CD4-positive, CD25-positive, alpha-beta regulatory T cell (primary cell): Measurements from ENCODE around the gene LIF. TPM values are rescaled to one million over a fixed set of nuclear protein-coding genes. Genes with fewer than 3 reads are reported as not detected.
A peak's percentile ranks its signal among the peaks of the same experiment; 100 is the strongest.

Source experiments
- ATAC-seq, 2 donors: fragments of 150-1000 bp; cut with Tn5 transposase; one replicate each; pipeline ENCODE4 v1.10.0; 2021; ENCODE audit warnings: low read depth in 2 of 2, moderate number of reproducible peaks in 2 of 2, moderate library complexity in 1 of 2
- DNase-seq, 3 donors: peaks; one replicate each; pipeline versions ENCODE4 v3.0.0 to v3.0.0-alpha.2; 2012 to 2022; ENCODE audit warnings: mixed read lengths in 1 of 3
- H3K27ac ChIP-seq: one replicate; pipeline ENCODE4 v1.7.0; 2013; ENCODE audit warnings: mild to moderate bottlenecking, low read length; ENCODE audit not compliant: insufficient read depth, poor library complexity, severe bottlenecking
- H3K27me3 ChIP-seq: one replicate; pipeline ENCODE4 v1.7.0; 2013; ENCODE audit warnings: low read length; ENCODE audit not compliant: control insufficient read depth, insufficient read depth
- H3K36me3 ChIP-seq: one replicate; pipeline ENCODE4 v1.7.0; 2013; ENCODE audit warnings: mild to moderate bottlenecking, low read length, moderate library complexity; ENCODE audit not compliant: control insufficient read depth, insufficient read depth
- H3K4me1 ChIP-seq: 2 replicates; pipeline ENCODE4 v1.7.0; 2013; ENCODE audit warnings: mild to moderate bottlenecking, low read length; ENCODE audit not compliant: insufficient read depth, control insufficient read depth, poor library complexity, severe bottlenecking
- H3K4me3 ChIP-seq: one replicate; pipeline ENCODE4 v1.7.0; 2013; ENCODE audit warnings: low read depth, mild to moderate bottlenecking, low read length, moderate library complexity
- H3K9me3 ChIP-seq, 2 experiments: 1 replicate in 1 of 2; 2 replicates in 1 of 2; pipeline ENCODE4 v1.7.0; 2013; ENCODE audit warnings: low read length in 2 of 2, mild to moderate bottlenecking in 1 of 2, moderate library complexity in 1 of 2; ENCODE audit not compliant: control insufficient read depth in 2 of 2
- H3K27ac Mint-ChIP-seq, 3 donors: one replicate each; pipeline ENCODE4 v1.8.0; 2020 to 2022; ENCODE audit warnings: mild to moderate bottlenecking in 3 of 3, mixed read lengths in 3 of 3, moderate library complexity in 2 of 3
- H3K27me3 Mint-ChIP-seq: one replicate; pipeline ENCODE4 v1.8.0; 2022; ENCODE audit warnings: mild to moderate bottlenecking, mixed read lengths
- H3K36me3 Mint-ChIP-seq: one replicate; pipeline ENCODE4 v1.8.0; 2020; ENCODE audit warnings: mixed read lengths
- H3K4me1 Mint-ChIP-seq, 4 donors: one replicate each; pipeline ENCODE4 v1.8.0; 2020 to 2022; ENCODE audit warnings: mixed read lengths in 4 of 4, mild to moderate bottlenecking in 1 of 4
- H3K4me3 Mint-ChIP-seq, 4 donors: one replicate each; pipeline ENCODE4 v1.8.0; 2020 to 2022; ENCODE audit warnings: mild to moderate bottlenecking in 4 of 4, mixed read lengths in 4 of 4, moderate library complexity in 3 of 4
- H3K9me3 Mint-ChIP-seq, 7 donors: one replicate each; pipeline ENCODE4 v1.8.0; 2020 to 2022; ENCODE audit warnings: mixed read lengths in 7 of 7, mild to moderate bottlenecking in 3 of 7, moderate library complexity in 2 of 7
- polyA plus RNA-seq, 4 donors: library from polyadenylated mRNA; unstranded; fragments of 300-500 nt; fragmentation: Illumina TruSeq; gene quantifications; one replicate each; pipeline ENCODE4 v1.2.3, GENCODE V29; 2021
- total RNA-seq: library from RNA; stranded (reverse); gene quantifications from one replicate; pipeline ENCODE4 v1.2.3, GENCODE V29; 2022

The LIF gene
- total and polyA plus RNA-seq, 5 donors from 2014 or later = 0.96 TPM; not detected in 4

DNA sequence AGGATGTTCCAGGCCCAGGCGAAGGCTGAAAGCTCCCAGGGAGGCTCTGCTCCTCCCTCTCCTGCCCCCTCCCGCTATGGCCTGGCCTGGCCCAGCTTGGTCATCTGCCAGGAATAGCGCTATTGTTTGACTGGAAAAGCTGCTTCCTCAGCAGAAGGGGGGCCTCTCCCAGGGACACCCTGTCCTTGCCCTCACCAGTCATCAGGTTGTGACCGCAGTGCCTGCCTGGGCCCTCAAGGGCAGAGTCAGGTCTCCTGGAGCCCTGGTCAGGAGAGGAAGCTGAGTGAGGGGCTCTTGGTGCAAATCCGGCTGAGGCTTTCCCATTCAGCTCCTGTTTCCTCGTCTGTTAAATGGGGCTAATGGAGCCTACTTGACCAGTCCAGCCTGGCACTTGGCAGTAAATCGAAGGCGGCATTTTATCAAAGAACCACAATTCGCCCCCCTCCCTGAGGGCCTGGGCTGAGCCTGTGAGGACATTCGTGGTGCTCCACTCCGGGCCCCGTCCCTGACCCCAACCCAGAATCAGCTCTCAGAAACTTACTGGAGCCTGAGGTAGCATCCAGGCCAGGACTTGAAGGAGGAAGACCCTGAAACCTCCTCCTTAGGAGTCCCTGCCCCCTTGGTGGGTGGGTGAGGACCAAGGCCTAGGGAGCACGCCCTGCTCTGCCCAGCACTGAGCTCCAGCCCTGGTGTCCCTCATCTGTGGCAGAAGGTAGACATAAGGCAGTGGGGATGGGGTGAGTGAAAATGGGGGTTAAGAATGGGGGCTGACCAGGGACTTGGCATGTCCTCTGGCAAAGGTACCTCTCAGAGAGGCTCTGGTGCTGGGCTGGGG is 44.7 kb upstream of the LIF start:
- peaks cover 9 to 62% (median 23%) of the 10 kb centered on the region in 4 donors for H3K4me1 Mint-ChIP-seq
- ATAC-seq (no peak), DNase-seq (no peak)
- H3K4me3 Mint-ChIP-seq = peak overlapping the region in 2 of 4 donors; percentile 78 to 96
- peak overlapping the region; percentile 76 to 93 (median 83) for H3K27ac Mint-ChIP-seq
- Histone ChIP-seq H3K4me3 (no peak overlapping the region), H3K27ac (no peak overlapping the region), H3K4me1 (peaks cover 52% of the 10 kb centered on the region), H3K36me3 (peaks cover 38% of the 10 kb centered on the region), H3K9me3 (no peaks in the 10 kb centered on the region), H3K27me3 (no peaks in the 10 kb centered on the region)
- no peaks in the 10 kb centered on the region for H3K27me3 Mint-ChIP-seq
- H3K36me3 Mint-ChIP-seq = peaks cover 19% of the 10 kb centered on the region
- H3K9me3 Mint-ChIP-seq = no peaks in the 10 kb centered on the region

DNA sequence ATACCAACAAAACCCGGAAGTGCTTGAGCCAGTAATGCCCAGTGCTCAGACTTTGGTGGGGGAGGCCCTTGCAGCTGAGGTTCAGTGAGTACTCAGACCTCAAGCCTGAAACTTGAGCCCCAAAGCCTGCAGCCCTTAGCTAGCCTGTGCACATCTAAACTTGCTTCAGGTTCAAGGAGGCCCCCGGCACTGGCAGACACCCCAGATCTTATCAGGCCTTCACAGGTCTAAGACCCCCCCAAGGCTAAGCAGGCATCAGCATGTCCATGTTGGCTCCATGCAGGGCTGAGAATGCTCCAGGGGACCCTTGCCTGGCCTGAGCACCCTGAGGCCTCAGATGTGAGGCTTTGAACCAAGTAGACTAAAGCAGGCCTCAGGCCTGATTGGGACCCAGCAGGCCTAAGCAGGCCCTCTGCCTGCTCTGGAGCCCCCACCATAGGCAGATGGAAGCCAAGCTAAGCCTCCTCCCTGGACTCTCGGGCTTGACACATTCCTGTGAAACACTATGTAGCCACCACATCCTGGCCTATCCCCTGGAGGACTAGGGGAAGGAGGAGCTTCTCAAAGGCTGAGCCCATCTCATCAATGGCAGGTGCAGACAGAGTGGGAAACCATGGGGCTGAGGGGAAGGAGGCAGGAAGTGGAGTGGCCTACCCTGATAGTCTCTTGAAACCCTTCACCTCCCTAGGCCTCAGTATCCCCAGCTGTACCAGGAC is 43.9 kb upstream of the LIF start:
- Histone ChIP-seq H3K27ac (peak overlapping the region; percentile 76), H3K36me3 (peaks cover 32% of the 10 kb centered on the region), H3K27me3 (no peaks in the 10 kb centered on the region), H3K4me3 (peak overlapping the region; percentile 66), H3K9me3 (no peaks in the 10 kb centered on the region), H3K4me1 (peaks cover 45% of the 10 kb centered on the region)
- H3K4me1 Mint-ChIP-seq = peaks cover 9 to 54% (median 22%) of the 10 kb centered on the region in 4 donors
- peak in 1 of 3 donors; percentile 32 for DNase-seq
- H3K27ac Mint-ChIP-seq = peak overlapping the region; percentile 93 to 97 (median 96)
- ATAC-seq = no peak
- H3K27me3 Mint-ChIP-seq = no peaks in the 10 kb centered on the region
- no peaks in the 10 kb centered on the region for H3K9me3 Mint-ChIP-seq
- H3K4me3 Mint-ChIP-seq = peak overlapping the region; percentile 91 to 96 (median 94)
- peaks cover 19% of the 10 kb centered on the region for H3K36me3 Mint-ChIP-seq

DNA sequence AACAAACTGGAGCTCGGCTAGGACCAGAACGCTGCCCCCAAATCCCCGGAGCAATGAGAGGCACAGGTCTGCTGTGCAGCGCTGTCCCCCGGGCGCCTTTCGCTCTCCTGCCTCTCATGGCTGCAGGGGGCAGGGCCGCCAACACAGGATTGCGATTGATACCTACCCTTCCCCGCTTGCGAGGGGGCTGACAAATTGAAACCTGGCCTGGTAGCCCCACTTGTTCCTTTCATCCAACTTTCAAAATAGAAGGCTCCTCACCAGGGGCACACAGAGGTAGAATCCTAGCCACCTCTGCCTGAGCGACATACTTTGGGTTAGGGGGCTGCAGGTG is 43.4 kb upstream of the LIF start:
- Histone ChIP-seq H3K9me3 (no peaks in the 10 kb centered on the region), H3K4me3 (peak overlapping the region; percentile 66), H3K27ac (peak overlapping the region; percentile 76), H3K4me1 (peaks cover 41% of the 10 kb centered on the region), H3K36me3 (peaks cover 27% of the 10 kb centered on the region), H3K27me3 (no peaks in the 10 kb centered on the region)
- H3K4me3 Mint-ChIP-seq = peak overlapping the region; percentile 91 to 96 (median 94)
- peaks cover 19% of the 10 kb centered on the region for H3K36me3 Mint-ChIP-seq
- ATAC-seq (peak; percentile 17 to 21), DNase-seq (peak in 1 of 3 donors; percentile 39)
- peak overlapping the region; percentile 93 to 97 (median 96) for H3K27ac Mint-ChIP-seq
- H3K27me3 Mint-ChIP-seq = no peaks in the 10 kb centered on the region
- no peaks in the 10 kb centered on the region for H3K9me3 Mint-ChIP-seq
- peaks cover 9 to 52% (median 22%) of the 10 kb centered on the region in 4 donors for H3K4me1 Mint-ChIP-seq

DNA sequence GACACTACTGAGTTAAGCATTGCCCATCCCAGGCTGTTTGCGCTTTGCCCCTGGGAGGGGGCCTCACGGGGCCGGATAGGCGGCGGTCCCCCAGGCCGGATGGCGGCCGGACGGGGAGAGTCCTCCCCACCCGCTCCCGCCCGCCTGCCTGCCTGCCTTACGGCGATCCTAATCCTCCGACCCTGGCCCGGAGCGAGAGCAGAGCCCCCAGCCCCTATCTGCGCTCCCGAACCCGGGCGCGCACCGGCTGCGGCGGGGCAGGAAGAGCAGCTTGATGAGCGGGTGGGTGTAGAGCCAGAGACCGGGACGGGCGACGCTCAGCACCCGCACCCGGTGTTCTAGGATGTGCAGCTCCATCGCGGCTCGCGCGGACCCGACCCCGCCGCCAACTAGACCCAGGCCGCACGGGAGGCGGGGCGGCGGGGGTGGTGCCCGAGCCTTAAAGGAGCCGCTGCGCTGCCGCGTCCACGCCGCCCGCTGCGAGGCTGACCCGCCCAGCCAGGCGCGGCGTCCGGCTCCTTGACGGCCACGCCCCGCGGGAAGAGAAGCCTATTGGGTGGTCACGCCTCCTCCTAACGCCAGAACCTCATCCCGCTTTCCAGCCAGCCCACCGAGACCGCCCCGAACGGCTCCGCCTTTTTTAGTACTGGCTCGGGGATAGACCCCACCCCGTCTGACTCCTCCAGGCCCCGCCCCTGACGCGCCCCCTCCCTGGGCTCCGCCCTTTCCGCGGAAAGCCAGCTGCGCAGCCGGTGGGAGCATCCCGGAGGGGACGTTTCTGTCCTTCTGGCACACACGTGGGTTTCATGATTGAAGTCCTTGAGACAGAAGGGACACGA is 42.8 kb upstream of the LIF start, which contains the start of gene CASTOR1:
TSS of gene CASTOR1 (minus strand) at position 365 of the 839 bp plus-strand sequence. CDS start at position 357, 8 bp downstream.
- peak within 1 kb of the TSS; percentile 66 for H3K4me3 ChIP-seq
- H3K27ac ChIP-seq = peak within 1 kb of the TSS; percentile 76
- peaks cover 41% of the 10 kb centered on the region for H3K4me1 ChIP-seq
- Mint-ChIP-seq H3K9me3 (no peaks in the 10 kb centered on the region), H3K27me3 (no peaks in the 10 kb centered on the region), H3K4me3 (peak within 1 kb of the TSS; percentile 91 to 96 (median 94)), H3K27ac (peak within 1 kb of the TSS; percentile 95 to 97 (median 96)), H3K36me3 (peaks cover 19% of the 10 kb centered on the region), H3K4me1 (peaks cover 9 to 53% (median 21%) of the 10 kb centered on the region in 4 donors)
- no peaks in the 10 kb centered on the region for H3K9me3 ChIP-seq
- peaks cover 21% of the 10 kb centered on the region for H3K36me3 ChIP-seq
- DNase-seq = peak; percentile 84 to 94 (median 91)
- peak; percentile 75 to 77 for ATAC-seq
- H3K27me3 ChIP-seq = no peaks in the 10 kb centered on the region

DNA sequence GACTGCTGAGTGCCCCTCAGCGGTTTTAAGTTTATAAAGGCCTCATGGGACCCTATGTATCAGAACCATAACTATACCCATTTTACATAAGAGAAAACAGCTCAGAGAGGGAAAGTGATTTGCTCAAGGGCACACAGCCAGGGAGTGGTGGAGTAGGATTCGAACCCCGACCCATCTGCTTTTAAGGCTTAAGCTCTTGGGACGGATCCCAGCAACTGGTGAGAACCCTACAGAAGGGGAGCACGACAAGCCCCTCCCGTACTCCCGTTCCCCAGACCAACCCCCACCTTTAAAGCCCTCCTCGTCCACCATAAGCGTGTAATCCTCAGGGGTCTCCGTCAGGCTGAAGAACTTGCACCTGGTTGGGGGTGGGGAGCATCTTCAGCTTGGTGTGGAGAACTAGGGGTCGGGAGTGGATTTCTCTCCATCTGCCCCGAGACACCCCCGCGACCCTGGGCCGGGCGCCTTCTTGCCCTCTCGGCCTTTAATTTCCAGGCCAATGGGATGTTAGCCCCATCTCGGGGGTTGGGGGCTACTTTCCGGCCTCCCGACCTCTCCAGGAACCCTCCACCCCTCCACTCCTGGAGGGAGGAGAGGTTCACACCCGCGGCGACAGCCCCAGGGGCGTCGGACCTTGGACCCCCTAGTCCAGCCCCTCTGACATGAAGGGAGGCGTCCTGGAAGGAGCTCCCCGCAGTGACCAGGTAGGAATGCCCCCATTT is 42.0 kb upstream of the LIF start:
- DNase-seq (no peak), ATAC-seq (no peak)
- H3K9me3 ChIP-seq = no peaks in the 10 kb centered on the region
- Mint-ChIP-seq H3K27ac (peak overlapping the region; percentile 38 to 95 (median 88)), H3K4me3 (peak overlapping the region; percentile 85 to 96 (median 92)), H3K4me1 (peaks cover 8 to 46% (median 21%) of the 10 kb centered on the region in 4 donors), H3K27me3 (no peaks in the 10 kb centered on the region), H3K9me3 (no peaks in the 10 kb centered on the region), H3K36me3 (peaks cover 12% of the 10 kb centered on the region)
- peaks cover 15% of the 10 kb centered on the region for H3K36me3 ChIP-seq
- H3K27me3 ChIP-seq = no peaks in the 10 kb centered on the region
- peak overlapping the region; percentile 76 for H3K27ac ChIP-seq
- peaks cover 41% of the 10 kb centered on the region for H3K4me1 ChIP-seq
- peak overlapping the region; percentile 59 for H3K4me3 ChIP-seq

DNA sequence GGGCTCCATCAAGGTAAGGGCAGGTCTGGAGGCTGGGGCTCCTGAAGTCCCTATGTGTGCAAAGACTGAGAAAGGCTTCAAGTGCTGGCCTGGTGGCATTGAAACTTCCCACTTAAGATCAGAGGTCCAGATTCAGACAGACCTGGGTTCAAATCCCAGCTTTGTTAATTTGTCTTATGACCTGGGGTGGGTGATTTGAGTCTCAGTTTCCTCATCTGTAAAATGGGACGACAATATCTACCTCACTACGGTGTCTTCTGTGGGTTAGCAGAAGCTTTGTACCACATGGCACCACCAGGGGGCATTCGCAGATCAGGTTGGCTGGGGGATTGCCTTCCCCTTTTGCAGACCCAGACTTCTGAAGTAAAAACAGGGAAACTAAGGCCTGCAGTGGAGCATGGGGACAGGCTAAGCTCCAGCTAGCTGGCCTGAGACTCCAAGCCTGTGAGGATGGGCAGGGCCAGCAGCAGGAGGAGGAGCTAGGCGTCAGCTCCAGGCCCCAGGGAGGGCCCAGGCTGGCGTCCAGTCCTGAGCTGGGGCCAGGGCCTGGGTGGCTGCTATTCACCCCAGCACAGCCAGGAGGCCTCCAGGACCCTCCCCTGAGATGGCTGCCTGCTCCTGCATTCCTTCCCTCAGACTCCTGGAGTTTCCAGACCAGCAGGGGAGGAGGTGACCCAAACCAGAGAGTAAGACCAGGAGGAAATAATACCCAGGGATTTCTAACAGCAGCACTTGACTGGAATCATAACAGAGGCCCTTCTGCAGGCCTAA is 41.3 kb upstream of the LIF start:
- Mint-ChIP-seq H3K4me3 (peak overlapping the region; percentile 85 to 96 (median 92)), H3K36me3 (peaks cover 4% of the 10 kb centered on the region), H3K27me3 (no peaks in the 10 kb centered on the region), H3K9me3 (no peaks in the 10 kb centered on the region), H3K4me1 (peaks cover 8 to 44% (median 20%) of the 10 kb centered on the region in 4 donors), H3K27ac (peak overlapping the region; percentile 38 to 95 (median 88))
- Histone ChIP-seq H3K27ac (peak overlapping the region; percentile 76), H3K27me3 (no peaks in the 10 kb centered on the region), H3K9me3 (no peaks in the 10 kb centered on the region), H3K4me3 (peak overlapping the region; percentile 59), H3K4me1 (peaks cover 45% of the 10 kb centered on the region), H3K36me3 (peaks cover 7% of the 10 kb centered on the region)
- DNase-seq (peak; percentile 73 to 93 (median 87)), ATAC-seq (peak; percentile 45 to 48)
